GM23338 (cell line): ENCODE results near the gene KCNF1. TPM values are rescaled to one million over a fixed set of nuclear protein-coding genes. Genes with fewer than 3 reads are reported as not detected.

Experiments used
- ATAC-seq: fragments of 200-7000 bp; cut with Tn5 transposase; 3 replicates; pipeline ENCODE4 v1.9.1; 2020
- DNase-seq: peaks from one replicate; pipeline ENCODE4 v3.0.0-alpha.2; 2015; ENCODE audit warnings: low spot score
- H2AFZ ChIP-seq: fragments of 200-600 bp; sonication (generic); 2 replicates; pipeline ENCODE4 v1.8.0; 2016; ENCODE audit warnings: antibody characterized with exemption, mild to moderate bottlenecking, moderate library complexity
- H3F3A ChIP-seq: fragments of 200-600 bp; sonication (generic); replicated peaks from 2 replicates; pipeline ENCODE4 v1.8.0; 2017; ENCODE audit warnings: antibody characterized with exemption, mixed run types, low read depth
- H3K27ac ChIP-seq: fragments of 200-600 bp; sonication (generic); 2 replicates; pipeline ENCODE4 v1.6.1; 2016; ENCODE audit warnings: low read depth
- H3K27me3 ChIP-seq: fragments of 200-600 bp; sonication (generic); 2 replicates; pipeline ENCODE4 v1.8.0; 2016; ENCODE audit warnings: mild to moderate bottlenecking, mixed run types, moderate library complexity; ENCODE audit not compliant: insufficient read depth
- H3K36me3 ChIP-seq: fragments of 200-600 bp; sonication (generic); 2 replicates; pipeline ENCODE4 v1.8.0; 2016; ENCODE audit warnings: mild to moderate bottlenecking; ENCODE audit not compliant: insufficient read depth
- H3K4me1 ChIP-seq: fragments of 200-600 bp; sonication (generic); 2 replicates; pipeline ENCODE4 v1.8.0; 2016; ENCODE audit warnings: mild to moderate bottlenecking, moderate library complexity; ENCODE audit not compliant: insufficient read depth
- H3K4me2 ChIP-seq: fragments of 200-600 bp; sonication (generic); 2 replicates; pipeline ENCODE4 v1.7.1; 2017; ENCODE audit warnings: mixed run types
- H3K4me3 ChIP-seq: fragments of 200-600 bp; sonication (generic); 2 replicates; pipeline ENCODE4 v1.6.1; 2016; ENCODE audit warnings: mixed run types
- H3K79me2 ChIP-seq: fragments of 200-600 bp; sonication (generic); replicated peaks from 2 replicates; pipeline ENCODE4 v1.8.0; 2017; ENCODE audit warnings: mild to moderate bottlenecking; ENCODE audit not compliant: insufficient read depth
- H3K9me2 ChIP-seq: fragments of 200-600 bp; sonication (generic); 2 replicates; pipeline ENCODE4 v1.8.0; 2017; ENCODE audit not compliant: insufficient read depth
- H4K20me1 ChIP-seq: fragments of 200-600 bp; sonication (generic); replicated peaks from 2 replicates; pipeline ENCODE4 v1.8.0; 2017; ENCODE audit warnings: mild to moderate bottlenecking; ENCODE audit not compliant: insufficient read depth
- H3K27ac Mint-ChIP-seq: 2 replicates; pipeline ENCODE4 v1.8.0; 2020; ENCODE audit warnings: inconsistent platforms, mild to moderate bottlenecking, moderate library complexity, mixed read lengths
- H3K27me3 Mint-ChIP-seq: 3 replicates; pipeline ENCODE4 v1.8.0; 2022; ENCODE audit warnings: low read depth, mild to moderate bottlenecking, moderate library complexity, mixed read lengths, inconsistent platforms; ENCODE audit not compliant: insufficient read depth, poor library complexity
- H3K36me3 Mint-ChIP-seq: 3 replicates; pipeline ENCODE4 v1.8.0; 2021; ENCODE audit warnings: low read depth, mild to moderate bottlenecking, inconsistent platforms, moderate library complexity, mixed read lengths
- H3K4me1 Mint-ChIP-seq: 3 replicates; pipeline ENCODE4 v1.8.0; 2020; ENCODE audit warnings: mild to moderate bottlenecking, inconsistent platforms, mixed read lengths
- H3K4me3 Mint-ChIP-seq: 3 replicates; pipeline ENCODE4 v1.8.0; 2021; ENCODE audit warnings: moderate library complexity, mild to moderate bottlenecking, inconsistent platforms, mixed read lengths
- H3K9me3 Mint-ChIP-seq: 3 replicates; pipeline ENCODE4 v1.8.0; 2020; ENCODE audit warnings: moderate library complexity, mild to moderate bottlenecking, inconsistent platforms, mixed read lengths
- CREB1 ChIP-seq: fragments of 250-450 bp; sonication (Bioruptor Pico); IDR thresholded peaks from 2 replicates; pipeline ENCODE4 v1.5.0; 2020; ENCODE audit warnings: low read depth, mild to moderate bottlenecking, moderate library complexity
- EZH2 ChIP-seq: fragments of 200-600 bp; sonication (generic); IDR thresholded peaks from one replicate; pipeline ENCODE4 v1.8.0; 2017; ENCODE audit warnings: antibody characterized with exemption, mild to moderate bottlenecking, low read depth; ENCODE audit not compliant: unreplicated experiment
- EZH2phosphoT487 ChIP-seq: fragments of 200-600 bp; sonication (generic); IDR thresholded peaks from one replicate; pipeline ENCODE4 v1.8.1; 2018; ENCODE audit warnings: antibody characterized with exemption; ENCODE audit not compliant: unreplicated experiment
- JUNB ChIP-seq: IDR thresholded peaks from one replicate; pipeline ENCODE4 v1.6.1; 2016; ENCODE audit warnings: antibody characterized with exemption; ENCODE audit not compliant: unreplicated experiment
- NANOG ChIP-seq: IDR thresholded peaks from 2 replicates; pipeline ENCODE4 v1.6.1; 2016; ENCODE audit warnings: antibody characterized with exemption, borderline replicate concordance
- POLR2AphosphoS5 ChIP-seq: IDR thresholded peaks from 2 replicates; pipeline ENCODE4 v1.6.1; 2016; ENCODE audit warnings: antibody characterized with exemption, low read depth
- REST ChIP-seq: IDR thresholded peaks from one replicate; pipeline ENCODE4 v1.6.1; 2018; ENCODE audit warnings: antibody characterized with exemption; ENCODE audit not compliant: unreplicated experiment
- STAT1 ChIP-seq: IDR thresholded peaks from one replicate; pipeline ENCODE4 v1.6.1; 2016; ENCODE audit warnings: antibody characterized with exemption; ENCODE audit not compliant: unreplicated experiment
- ZNF114 ChIP-seq: fragments of 250-450 bp; sonication (Bioruptor Pico); IDR thresholded peaks from 2 replicates; pipeline ENCODE4 v1.5.0; 2020; ENCODE audit warnings: mild to moderate bottlenecking, moderate library complexity
- ZNF331 ChIP-seq: fragments of 250-450 bp; sonication (Bioruptor Pico); IDR thresholded peaks from 2 replicates; pipeline ENCODE4 v1.5.0; 2020; ENCODE audit warnings: low read depth, mild to moderate bottlenecking, moderate library complexity
- polyA plus RNA-seq: library from polyadenylated mRNA; unstranded; fragments of >200 nt; fragmentation: Nextera tagmentation; extraction: Ambion mirVana; gene quantifications from 2 replicates; pipeline ENCODE4 v1.2.1, GENCODE V29; 2016
- total RNA-seq: library from RNA; depleted of rRNA; stranded (reverse); fragments of >200 nt; shearing (Covaris generic); gene quantifications from 2 replicates; pipeline ENCODE4 v1.2.3, GENCODE V29; 2014
- TF ChIP-seq, protein P1 (sequence below), 2 experiments: fragments of 200-600 bp in 1 of 2; sonication (generic) in 1 of 2; conservative IDR thresholded peaks; 2 replicates each; pipeline versions ENCODE4 v1.5.1 to v1.6.1; 2016 to 2017; ENCODE audit warnings: antibody characterized with exemption in 2 of 2, low read depth in 2 of 2, mild to moderate bottlenecking in 2 of 2, moderate library complexity in 1 of 2
- TF ChIP-seq, protein P2 (sequence below): IDR thresholded peaks from 2 replicates; pipeline ENCODE4 v1.6.1; 2016; ENCODE audit warnings: antibody characterized with exemption

The KCNF1 gene
- total and polyA plus RNA-seq, 2 experiments from 2014 or later = 0.11 to 1.5 TPM

DNA sequence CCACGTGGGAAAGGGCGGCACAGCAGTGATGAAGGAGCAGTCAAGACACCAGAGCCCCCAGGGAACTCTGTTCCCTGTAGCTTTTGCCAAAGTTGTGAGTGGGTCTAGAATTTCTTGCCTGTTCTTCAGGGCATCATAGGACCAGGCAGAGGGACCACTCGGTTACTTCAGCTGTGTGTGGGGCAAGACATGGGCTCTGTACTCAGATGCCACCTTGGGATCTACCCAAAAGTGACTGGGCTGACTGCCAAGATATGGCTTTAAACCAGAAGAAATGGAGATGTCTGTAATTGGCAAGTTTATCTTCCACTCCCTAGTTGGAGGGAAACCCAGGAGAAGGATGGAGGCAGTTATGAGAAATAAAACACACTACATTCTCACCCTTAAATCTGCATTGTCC, 29.6 kb downstream of the KCNF1 start (continued):
- TF ChIP-seq, protein P1, sequence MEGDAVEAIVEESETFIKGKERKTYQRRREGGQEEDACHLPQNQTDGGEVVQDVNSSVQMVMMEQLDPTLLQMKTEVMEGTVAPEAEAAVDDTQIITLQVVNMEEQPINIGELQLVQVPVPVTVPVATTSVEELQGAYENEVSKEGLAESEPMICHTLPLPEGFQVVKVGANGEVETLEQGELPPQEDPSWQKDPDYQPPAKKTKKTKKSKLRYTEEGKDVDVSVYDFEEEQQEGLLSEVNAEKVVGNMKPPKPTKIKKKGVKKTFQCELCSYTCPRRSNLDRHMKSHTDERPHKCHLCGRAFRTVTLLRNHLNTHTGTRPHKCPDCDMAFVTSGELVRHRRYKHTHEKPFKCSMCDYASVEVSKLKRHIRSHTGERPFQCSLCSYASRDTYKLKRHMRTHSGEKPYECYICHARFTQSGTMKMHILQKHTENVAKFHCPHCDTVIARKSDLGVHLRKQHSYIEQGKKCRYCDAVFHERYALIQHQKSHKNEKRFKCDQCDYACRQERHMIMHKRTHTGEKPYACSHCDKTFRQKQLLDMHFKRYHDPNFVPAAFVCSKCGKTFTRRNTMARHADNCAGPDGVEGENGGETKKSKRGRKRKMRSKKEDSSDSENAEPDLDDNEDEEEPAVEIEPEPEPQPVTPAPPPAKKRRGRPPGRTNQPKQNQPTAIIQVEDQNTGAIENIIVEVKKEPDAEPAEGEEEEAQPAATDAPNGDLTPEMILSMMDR (conservative IDR thresholded peaks at IDR 0.05; ENCODE audit: low read depth in 2 of 2) = no peak
- no peak for TF ChIP-seq POLR2AphosphoS5
- TF ChIP-seq CREB1 (CRISPR knock-in tag) = no peak
- no peak for TF ChIP-seq NANOG
- no peak for TF ChIP-seq ZNF331
- no peak for TF ChIP-seq EZH2phosphoT487
- TF ChIP-seq, protein P2, sequence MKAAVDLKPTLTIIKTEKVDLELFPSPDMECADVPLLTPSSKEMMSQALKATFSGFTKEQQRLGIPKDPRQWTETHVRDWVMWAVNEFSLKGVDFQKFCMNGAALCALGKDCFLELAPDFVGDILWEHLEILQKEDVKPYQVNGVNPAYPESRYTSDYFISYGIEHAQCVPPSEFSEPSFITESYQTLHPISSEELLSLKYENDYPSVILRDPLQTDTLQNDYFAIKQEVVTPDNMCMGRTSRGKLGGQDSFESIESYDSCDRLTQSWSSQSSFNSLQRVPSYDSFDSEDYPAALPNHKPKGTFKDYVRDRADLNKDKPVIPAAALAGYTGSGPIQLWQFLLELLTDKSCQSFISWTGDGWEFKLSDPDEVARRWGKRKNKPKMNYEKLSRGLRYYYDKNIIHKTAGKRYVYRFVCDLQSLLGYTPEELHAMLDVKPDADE = no peak

GRCh38 chr2:10944799-10945198, 33.1 kb downstream of the KCNF1 start:
- Mint-ChIP-seq H3K36me3 (no peaks in the 10 kb centered on the region), H3K4me1 (no peaks in the 10 kb centered on the region), H3K27ac (no peak overlapping the region), H3K9me3 (peaks cover 5% of the 10 kb centered on the region; the same call in 2 of the 3 replicates), H3K4me3 (no peak overlapping the region), H3K27me3 (peaks cover 4% of the 10 kb centered on the region)
- no peaks in the 10 kb centered on the region for H4K20me1 ChIP-seq
- H2AFZ ChIP-seq = no peak overlapping the region
- TF ChIP-seq ZNF114 (CRISPR knock-in tag) = no peak
- no peaks in the 10 kb centered on the region for H3K79me2 ChIP-seq
- H3K4me1 ChIP-seq = no peaks in the 10 kb centered on the region
- H3F3A ChIP-seq = no peaks in the 10 kb centered on the region
- DNase-seq (no peak), ATAC-seq (no peak)
- no peaks in the 10 kb centered on the region for H3K36me3 ChIP-seq
- H3K4me2 ChIP-seq = no peak overlapping the region
- no peak overlapping the region for H3K27ac ChIP-seq
- H3K27me3 ChIP-seq = no peaks in the 10 kb centered on the region
- H3K9me2 ChIP-seq = no peaks in the 10 kb centered on the region
- no peak overlapping the region for H3K4me3 ChIP-seq

GRCh38 chr2:10946394-10946793, 34.7 kb downstream of the KCNF1 start:
- Histone ChIP-seq H2AFZ (no peak overlapping the region), H3K27me3 (no peaks in the 10 kb centered on the region), H3K9me2 (no peaks in the 10 kb centered on the region), H3K27ac (no peak overlapping the region), H3K79me2 (no peaks in the 10 kb centered on the region), H4K20me1 (no peaks in the 10 kb centered on the region), H3K4me3 (no peak overlapping the region), H3F3A (no peaks in the 10 kb centered on the region), H3K4me2 (no peak overlapping the region), H3K36me3 (no peaks in the 10 kb centered on the region), H3K4me1 (no peaks in the 10 kb centered on the region)
- DNase-seq (no peak), ATAC-seq (no peak)
- Mint-ChIP-seq H3K27me3 (peaks cover 8% of the 10 kb centered on the region), H3K4me1 (no peaks in the 10 kb centered on the region), H3K36me3 (no peaks in the 10 kb centered on the region), H3K4me3 (no peak overlapping the region), H3K27ac (no peak overlapping the region), H3K9me3 (no peaks in the 10 kb centered on the region; the same call in 1 of the 3 replicates)
- no peak for TF ChIP-seq EZH2phosphoT487
- TF ChIP-seq ZNF331 = no peak
- TF ChIP-seq POLR2AphosphoS5 = no peak
- no peak for TF ChIP-seq REST
- no peak for TF ChIP-seq NANOG
- TF ChIP-seq CREB1 (CRISPR knock-in tag) = no peak
- no peak for TF ChIP-seq ZNF114 (CRISPR knock-in tag)
- no peak for TF ChIP-seq EZH2
- no peak for TF ChIP-seq STAT1
- TF ChIP-seq, protein P1 (conservative IDR thresholded peaks at IDR 0.05; ENCODE audit: low read depth in 2 of 2) = no peak
- TF ChIP-seq, protein P2 = no peak
- no peak for TF ChIP-seq JUNB
